Measurements from ENCODE around the gene ALK.

The ALK gene

GRCh38 chr2:29433920-29434319, 487.5 kb downstream of the ALK start:
- no peak overlapping the region for H3K4me3 ChIP-seq (ENCODE audit: control insufficient read depth, low read depth, low read length)
- no peak for DNase-seq (ENCODE audit: low read depth)

GRCh38 chr2:29433128-29433527, 488.3 kb downstream of the ALK start:
- H3K4me3 ChIP-seq (ENCODE audit: control insufficient read depth, low read depth, low read length) = no peak overlapping the region
- no peak for DNase-seq (ENCODE audit: low read depth)
- no peak for TF ChIP-seq CTCF (IDR thresholded peaks at IDR 0.05; ENCODE audit: control insufficient read depth, insufficient read depth, low read depth, low read length, missing control alignments)

More at GRCh38 chr2:29433920-29434319, 487.5 kb downstream of the ALK start:
- no peak for TF ChIP-seq CTCF (IDR thresholded peaks at IDR 0.05; ENCODE audit: control insufficient read depth, insufficient read depth, low read depth, low read length, missing control alignments)

- DNase-seq (ENCODE audit: low read depth) = no peak
- no peak for TF ChIP-seq CTCF (IDR thresholded peaks at IDR 0.05; ENCODE audit: control insufficient read depth, insufficient read depth, low read depth, low read length, missing control alignments)
- no peak overlapping the region for H3K4me3 ChIP-seq (ENCODE audit: control insufficient read depth, low read depth, low read length)
These were observed 489.9 kb downstream of the ALK start for GRCh38 chr2:29431485-29431884.

GRCh38 chr2:29430382-29431112, 490.8 kb downstream of the ALK start:
- DNase-seq (ENCODE audit: low read depth) = no peak
- no peak overlapping the region for H3K4me3 ChIP-seq (ENCODE audit: control insufficient read depth, low read depth, low read length)
- TF ChIP-seq CTCF (IDR thresholded peaks at IDR 0.05; ENCODE audit: control insufficient read depth, insufficient read depth, low read depth, low read length, missing control alignments) = no peak

- DNase-seq (ENCODE audit: low read depth) = no peak
- TF ChIP-seq CTCF (IDR thresholded peaks at IDR 0.05; ENCODE audit: control insufficient read depth, insufficient read depth, low read depth, low read length, missing control alignments) = no peak
- H3K4me3 ChIP-seq (ENCODE audit: control insufficient read depth, low read depth, low read length) = no peak overlapping the region
These were observed 495.0 kb downstream of the ALK start for GRCh38 chr2:29426354-29426753.

- no peak overlapping the region for H3K4me3 ChIP-seq (ENCODE audit: control insufficient read depth, low read depth, low read length)
- no peak for TF ChIP-seq CTCF (IDR thresholded peaks at IDR 0.05; ENCODE audit: control insufficient read depth, insufficient read depth, low read depth, low read length, missing control alignments)
- DNase-seq (ENCODE audit: low read depth) = no peak
These were observed 495.5 kb downstream of the ALK start for GRCh38 chr2:29425866-29426265.

All from AG09309 (cell line).